Body of pancreas (tissue), 4 donors: ENCODE measurements around the gene TMEM232. TPM values are rescaled to one million over a fixed set of nuclear protein-coding genes. Genes with fewer than 3 reads are reported as not detected.

Source experiments
- ATAC-seq: fragments of 150-250 bp; one replicate; pipeline ENCODE4 v1.9.1; 2016
- DNase-seq, 4 donors: peaks; one replicate each; pipeline ENCODE4 v3.0.0-alpha.2; 2019
- H3K27ac ChIP-seq, 4 donors: fragments of 200-600 bp; sonication (generic); 1 replicate in 3 of 4; 2 replicates in 1 of 4; pipeline versions ENCODE4 v1.5.1 to v1.6.1; 2016 to 2019; ENCODE audit warnings: mild to moderate bottlenecking in 1 of 4, mixed read lengths in 1 of 4, moderate library complexity in 1 of 4
- H3K27me3 ChIP-seq, 2 donors: fragments of 200-600 bp; sonication (generic); one replicate each; pipeline ENCODE4 v1.6.0; 2016; ENCODE audit warnings: mild to moderate bottlenecking in 1 of 2
- H3K36me3 ChIP-seq, 2 donors: fragments of 200-600 bp; sonication (generic); replicated peaks in 1 of 2; 2 replicates each; pipeline ENCODE4 v1.5.1; 2016; ENCODE audit warnings: low read depth in 2 of 2; ENCODE audit not compliant: insufficient read depth in 1 of 2
- H3K4me1 ChIP-seq: fragments of 200-600 bp; sonication (generic); one replicate; pipeline ENCODE4 v1.6.0; 2016
- H3K4me3 ChIP-seq, 2 donors: fragments of 200-600 bp; sonication (generic); 1 replicate in 1 of 2; 2 replicates in 1 of 2; pipeline ENCODE4 v1.5.1; 2016 to 2019
- H3K9me3 ChIP-seq, 3 donors: fragments of 200-600 bp; sonication (generic); 1 replicate in 2 of 3; 2 replicates in 1 of 3; pipeline ENCODE4 v1.5.1; 2016
- CTCF ChIP-seq, 7 experiments: fragments of 450-650 bp in 4 of 7; fragments of 200-600 bp in 3 of 7; sonication (generic) in 3 of 7; IDR thresholded peaks; one replicate each; pipeline ENCODE4 v1.5.1; 2016 to 2019; ENCODE audit warnings: antibody characterized with exemption in 7 of 7
- POLR2A ChIP-seq, 3 donors: fragments of 450-650 bp; IDR thresholded peaks; one replicate each; pipeline ENCODE4 v1.6.1; 2016; ENCODE audit warnings: antibody characterized with exemption in 3 of 3, mild to moderate bottlenecking in 2 of 3
- whole genome bisulfite sequencing, 2 donors: methylation state at CpG; one replicate each; pipeline ENCODE4 v1.1.5; 2017; 5-methylcytosine and 5-hydroxymethylcytosine counted together
- intact Hi-C: fragments of 100-400 bp; cut with DNase I; formaldehyde crosslinking; loops from one replicate; pipeline ENCODE4 v1.15.1; 2023
- total RNA-seq, 2 donors: library from RNA; depleted of rRNA; stranded (reverse); fragments of >200 nt; gene quantifications; one replicate each; pipeline ENCODE4 v1.1.0, GENCODE V29; 2016

The TMEM232 gene
- total RNA-seq, 2 donors from 2014 or later = 1.3 to 3.1 TPM

DNA sequence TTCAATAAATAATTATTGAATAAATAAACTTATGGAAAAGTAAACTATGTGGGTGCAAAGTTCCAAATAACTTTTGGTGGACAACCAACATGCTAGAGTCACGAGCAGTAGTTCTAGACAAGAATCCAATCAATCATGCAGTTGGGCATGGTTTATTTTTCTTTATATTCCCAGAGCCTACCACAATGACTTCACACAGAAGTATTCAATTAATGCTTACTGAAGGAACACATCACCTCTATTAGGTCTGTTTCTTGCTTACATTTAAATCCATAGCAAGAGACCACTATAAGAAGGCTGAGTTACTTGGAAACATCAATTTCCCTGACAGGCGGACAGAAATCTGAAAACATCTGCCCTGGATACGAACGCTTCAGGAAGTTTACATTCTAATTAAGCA is 214.2 kb downstream of the TMEM232 start:
- TF ChIP-seq POLR2A (IDR thresholded peaks at IDR 0.05) (no peak), CTCF (IDR thresholded peaks at IDR 0.05) (no peak)
- Histone ChIP-seq H3K4me1 (no peaks in the 10 kb centered on the region), H3K27me3 (no peaks in the 10 kb centered on the region), H3K36me3 (no peaks in the 10 kb centered on the region), H3K27ac (no peak overlapping the region), H3K4me3 (no peak overlapping the region), H3K9me3 (no peaks in the 10 kb centered on the region)
- WGBS, 2 donors = 60 to 79% methylated on average over 4 of the region's 4 CpGs
- ATAC-seq (no peak), DNase-seq (no peak)
- intact Hi-C loops = no loop called here

- DNase-seq = no peak
- H3K27me3 ChIP-seq = no peaks in the 10 kb centered on the region
- H3K9me3 ChIP-seq = no peaks in the 10 kb centered on the region
- intact Hi-C loops = no loop called here
- H3K27ac ChIP-seq = no peak overlapping the region
- no peaks in the 10 kb centered on the region for H3K36me3 ChIP-seq
- TF ChIP-seq POLR2A (IDR thresholded peaks at IDR 0.05) (no peak), CTCF (IDR thresholded peaks at IDR 0.05) (no peak)
- H3K4me3 ChIP-seq = no peak overlapping the region
- no peak for ATAC-seq
- H3K4me1 ChIP-seq = no peaks in the 10 kb centered on the region
Observed at GRCh38 chr5:110510146-110510545, 216.3 kb downstream of the TMEM232 start.

GRCh38 chr5:110507972-110508371 is 218.5 kb downstream of the TMEM232 start:
- ATAC-seq = no peak
- Histone ChIP-seq H3K27me3 (no peaks in the 10 kb centered on the region), H3K27ac (no peak overlapping the region), H3K9me3 (no peaks in the 10 kb centered on the region), H3K36me3 (no peaks in the 10 kb centered on the region), H3K4me3 (no peak overlapping the region), H3K4me1 (no peaks in the 10 kb centered on the region)
- no peak for TF ChIP-seq CTCF (IDR thresholded peaks at IDR 0.05)
- TF ChIP-seq POLR2A (IDR thresholded peaks at IDR 0.05) = no peak
- intact Hi-C loops = no loop called here
- WGBS, 2 donors = 27 to 38% methylated on average over 2 of the region's 2 CpGs
- DNase-seq = no peak

GRCh38 chr5:110506378-110506777 is 220.1 kb downstream of the TMEM232 start:
- TF ChIP-seq CTCF (IDR thresholded peaks at IDR 0.05) (no peak), POLR2A (IDR thresholded peaks at IDR 0.05) (no peak)
- Histone ChIP-seq H3K4me1 (no peaks in the 10 kb centered on the region), H3K27ac (no peak overlapping the region), H3K4me3 (no peak overlapping the region), H3K27me3 (no peaks in the 10 kb centered on the region), H3K9me3 (no peaks in the 10 kb centered on the region), H3K36me3 (no peaks in the 10 kb centered on the region)
- ATAC-seq = no peak
- intact Hi-C loops = no loop called here
- no peak for DNase-seq

GRCh38 chr5:110496276-110496675 is 230.2 kb downstream of the TMEM232 start:
- WGBS, 2 donors = 70 to 78% methylated on average over 4 of the region's 4 CpGs

More at GRCh38 chr5:110496276-110496675, 230.2 kb downstream of the TMEM232 start:
- DNase-seq (no peak), ATAC-seq (no peak)
- Histone ChIP-seq H3K36me3 (no peaks in the 10 kb centered on the region), H3K9me3 (no peaks in the 10 kb centered on the region), H3K27ac (no peak overlapping the region), H3K27me3 (no peaks in the 10 kb centered on the region), H3K4me1 (no peaks in the 10 kb centered on the region), H3K4me3 (no peak overlapping the region)
- intact Hi-C loops = no loop called here
- TF ChIP-seq POLR2A (IDR thresholded peaks at IDR 0.05) = no peak
- TF ChIP-seq CTCF (IDR thresholded peaks at IDR 0.05) = no peak
